BJ (cell line): ENCODE measurements around the gene DENND2D. TPM values are rescaled to one million over a fixed set of nuclear protein-coding genes. Genes with fewer than 3 reads are reported as not detected.

ENCODE experiments used
- CTCF ChIA-PET: fragments of 350-600 bp; formaldehyde crosslinking; extraction: SDS; loops from one replicate; lab custom pipeline; 2021; ENCODE audit warnings: antibody characterized with exemption, inconsistent platforms; lab: Yijun Ruan, JAX
- POLR2A ChIA-PET: fragments of 300-600 bp; sonication (Branson Sonifier 250); formaldehyde crosslinking; extraction: SDS; loops from one replicate; lab custom pipeline; 2021; ENCODE audit warnings: antibody characterized with exemption; lab: Charles Lee
- DNase-seq: peaks from one replicate; pipeline ENCODE4 v3.0.0-alpha.2; 2011; ENCODE audit warnings: low read depth
- H3K27me3 ChIP-seq: 2 replicates; pipeline ENCODE4 v1.6.0; 2011; ENCODE audit warnings: low read length; ENCODE audit not compliant: control insufficient read depth, insufficient read depth
- H3K36me3 ChIP-seq: 2 replicates; pipeline ENCODE4 v1.5.1; 2011; ENCODE audit warnings: low read length; ENCODE audit not compliant: control insufficient read depth, insufficient read depth
- H3K4me3 ChIP-seq: 2 replicates; pipeline ENCODE4 v1.5.1; 2011; ENCODE audit warnings: low read depth, mild to moderate bottlenecking, control low read depth, low read length
- polyA plus RNA-seq: library from polyadenylated mRNA; depleted of rRNA; stranded (reverse); fragments of >200 nt; gene quantifications from 2 replicates; pipeline ENCODE4 v1.2.3, GENCODE V29; 2011
- TF ChIP-seq, protein P1 (sequence below): IDR thresholded peaks from 2 replicates; pipeline ENCODE4 v1.5.1; 2011; ENCODE audit warnings: low read depth, mild to moderate bottlenecking, control low read depth, inconsistent platforms, low read length, moderate library complexity; ENCODE audit not compliant: insufficient read depth

DENND2D gene
- polyA plus RNA-seq, 1 experiment, result 3.9 TPM

DNA sequence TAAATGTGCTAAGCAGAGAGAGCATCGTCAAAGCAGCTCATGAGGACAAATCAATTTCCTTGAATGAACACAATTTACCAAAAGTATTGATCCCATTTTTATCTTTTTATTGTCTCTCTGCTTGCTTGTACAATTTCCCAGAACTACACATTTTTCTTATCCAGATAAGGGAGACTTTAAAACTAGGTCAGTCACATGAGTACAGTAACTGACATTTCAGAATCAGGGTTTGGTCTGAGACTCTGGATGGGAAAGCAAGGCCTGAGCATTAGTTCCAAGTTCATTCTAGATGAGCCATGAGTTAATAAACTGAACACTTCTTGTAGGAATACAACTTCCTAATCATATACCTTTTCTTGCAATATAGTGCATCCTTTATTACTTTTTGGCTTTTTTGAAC is 11.5 kb upstream of the DENND2D start:
- Histone ChIP-seq H3K27me3 (0 out of 2 replicates have a peak, but pooled peaks cover 2% of the 10 kb centered on the region), H3K36me3 (no peaks in the 10 kb centered on the region), H3K4me3 (no peak overlapping the region)
- TF ChIP-seq, protein P1, sequence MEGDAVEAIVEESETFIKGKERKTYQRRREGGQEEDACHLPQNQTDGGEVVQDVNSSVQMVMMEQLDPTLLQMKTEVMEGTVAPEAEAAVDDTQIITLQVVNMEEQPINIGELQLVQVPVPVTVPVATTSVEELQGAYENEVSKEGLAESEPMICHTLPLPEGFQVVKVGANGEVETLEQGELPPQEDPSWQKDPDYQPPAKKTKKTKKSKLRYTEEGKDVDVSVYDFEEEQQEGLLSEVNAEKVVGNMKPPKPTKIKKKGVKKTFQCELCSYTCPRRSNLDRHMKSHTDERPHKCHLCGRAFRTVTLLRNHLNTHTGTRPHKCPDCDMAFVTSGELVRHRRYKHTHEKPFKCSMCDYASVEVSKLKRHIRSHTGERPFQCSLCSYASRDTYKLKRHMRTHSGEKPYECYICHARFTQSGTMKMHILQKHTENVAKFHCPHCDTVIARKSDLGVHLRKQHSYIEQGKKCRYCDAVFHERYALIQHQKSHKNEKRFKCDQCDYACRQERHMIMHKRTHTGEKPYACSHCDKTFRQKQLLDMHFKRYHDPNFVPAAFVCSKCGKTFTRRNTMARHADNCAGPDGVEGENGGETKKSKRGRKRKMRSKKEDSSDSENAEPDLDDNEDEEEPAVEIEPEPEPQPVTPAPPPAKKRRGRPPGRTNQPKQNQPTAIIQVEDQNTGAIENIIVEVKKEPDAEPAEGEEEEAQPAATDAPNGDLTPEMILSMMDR, result no peak
- ChIA-PET CTCF (interaction anchor here (0.8 kb wide), 1 partner anchor 11 kb away, joined by 3 read pairs; no protein-coding TSS in a partner anchor), POLR2A (no interaction called here)
- DNase-seq, result no peak

DNA sequence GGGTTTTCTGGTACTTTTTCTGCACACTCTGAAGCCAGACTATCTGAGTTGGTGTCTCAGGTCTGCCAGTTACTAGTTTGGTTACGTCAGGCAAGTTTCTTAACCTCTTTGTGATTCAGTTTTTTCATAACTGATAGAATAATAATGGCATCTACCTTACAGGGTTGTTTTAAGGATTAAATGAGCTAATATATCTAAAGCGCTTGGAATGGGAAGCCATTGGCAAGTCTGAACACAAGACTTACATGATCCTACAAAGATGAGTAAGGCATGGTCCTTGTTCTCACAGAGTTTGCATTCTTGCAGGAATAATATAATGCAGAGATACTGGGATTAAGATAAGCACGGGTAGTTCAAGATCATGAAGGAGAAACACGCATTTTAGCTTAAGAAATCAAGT is 9.2 kb upstream of the DENND2D start:
- Histone ChIP-seq H3K36me3 (no peaks in the 10 kb centered on the region), H3K27me3 (0 out of 2 replicates have a peak, but pooled peaks cover 2% of the 10 kb centered on the region), H3K4me3 (no peak overlapping the region)
- POLR2A ChIA-PET, result no interaction called here
- CTCF ChIA-PET, result interaction anchor here (1.2 kb wide), 1 partner anchor 14 kb away, joined by 3 read pairs; no protein-coding TSS in a partner anchor
- no peak for DNase-seq
- TF ChIP-seq, protein P1, result no peak

DNA sequence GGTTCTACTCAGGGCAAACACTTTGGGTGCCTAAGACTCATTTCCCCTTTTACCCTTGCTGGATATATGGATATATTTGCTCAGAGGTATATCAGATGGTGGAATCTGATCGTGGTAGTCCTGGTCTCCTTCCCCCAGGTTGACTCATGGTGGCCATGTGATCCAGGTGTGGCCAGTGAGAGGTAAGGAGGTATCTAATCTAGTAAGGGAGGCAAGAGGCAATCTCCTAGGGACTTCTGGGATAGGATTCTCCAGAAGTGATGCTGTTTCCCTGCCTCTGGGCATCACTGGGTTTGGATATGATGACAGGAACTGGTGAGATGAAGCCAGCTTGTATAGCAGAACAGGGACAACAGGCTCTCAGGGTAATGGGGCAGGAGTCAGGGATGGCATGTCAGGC is 8.5 kb upstream of the DENND2D start:
- Histone ChIP-seq H3K36me3 (no peaks in the 10 kb centered on the region), H3K4me3 (no peak overlapping the region), H3K27me3 (0 out of 2 replicates have a peak, but pooled peaks cover 3% of the 10 kb centered on the region)
- CTCF ChIA-PET, result interaction anchor here (1.1 to 1.2 kb wide), 2 partner anchors 14 to 15 kb away, joined by 3 read pairs; no protein-coding TSS in a partner anchor
- POLR2A ChIA-PET, result no interaction called here
- DNase-seq, result no peak
- TF ChIP-seq, protein P1, result no peak

DNA sequence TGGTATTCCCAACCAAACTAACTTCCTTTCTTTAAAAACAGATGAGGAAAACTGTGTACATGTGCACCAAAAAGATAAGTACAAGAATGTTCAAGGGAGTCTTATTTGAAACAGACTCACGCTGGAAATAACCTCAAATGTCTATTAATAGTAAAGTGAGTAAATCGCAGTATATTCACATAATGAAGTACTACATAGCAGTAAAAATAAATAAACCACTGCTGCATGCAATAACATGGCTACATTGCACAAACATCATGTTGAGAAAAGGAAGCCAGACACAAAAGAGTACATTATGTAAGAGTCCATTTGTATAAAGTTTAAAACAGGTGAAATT is 5.2 kb upstream of the DENND2D start:
- CTCF ChIA-PET, result interaction anchor here (0.8 kb wide), 1 partner anchor 194 kb away, joined by 3 read pairs; no protein-coding TSS in a partner anchor
- H3K4me3 ChIP-seq, result no peak overlapping the region
- POLR2A ChIA-PET, result no interaction called here
- H3K27me3 ChIP-seq, result 0 out of 2 replicates have a peak, but pooled peaks cover 3% of the 10 kb centered on the region
- TF ChIP-seq, protein P1, result no peak
- no peaks in the 10 kb centered on the region for H3K36me3 ChIP-seq
- no peak for DNase-seq

DNA sequence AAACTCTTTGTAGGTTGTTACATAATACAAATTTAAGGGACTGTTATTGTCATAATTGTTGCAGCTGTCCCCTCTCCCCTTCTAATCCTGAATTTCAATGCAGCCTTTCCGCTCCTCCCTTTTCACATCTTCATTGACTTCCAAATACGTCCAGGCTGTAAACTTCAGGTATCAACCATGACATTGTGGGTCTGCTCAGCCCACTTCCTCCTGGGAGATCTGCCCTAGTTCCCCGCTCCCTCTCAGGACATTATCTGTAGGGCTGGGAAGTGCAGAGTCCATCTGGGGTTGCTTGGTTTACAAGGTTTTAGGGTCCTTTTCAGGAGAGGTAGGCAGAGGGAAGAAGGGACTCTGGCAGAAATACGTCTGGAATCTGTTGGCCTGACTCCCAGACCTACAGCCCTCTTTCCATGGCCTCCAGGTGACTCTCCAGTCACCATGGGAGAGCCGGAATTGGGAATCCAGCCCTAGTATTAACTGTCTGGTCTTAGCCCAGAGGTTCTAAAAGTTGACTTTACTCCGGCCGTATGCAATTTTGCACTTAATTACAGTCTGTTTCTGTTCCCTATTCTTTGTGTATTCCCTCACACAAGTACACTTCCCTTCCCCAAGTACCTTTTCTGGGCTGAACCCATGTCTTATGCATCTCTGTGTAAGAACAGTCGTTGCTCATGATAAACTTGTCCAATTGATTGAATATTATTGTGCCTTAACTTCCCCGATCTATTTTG is 4.7 kb upstream of the DENND2D start:
- POLR2A ChIA-PET, result no interaction called here
- TF ChIP-seq, protein P1, result no peak
- DNase-seq, result no peak
- no peaks in the 10 kb centered on the region for H3K36me3 ChIP-seq
- CTCF ChIA-PET, result no interaction called here
- H3K4me3 ChIP-seq, result no peak overlapping the region
- H3K27me3 ChIP-seq, result 0 out of 2 replicates have a peak, but pooled peaks cover 3% of the 10 kb centered on the region
